Activated T-cell treated with anti-CD3 and anti-CD28 coated beads, Interleukin-2, amount 50 U/mL, for 4 hours (primary cell): ENCODE data around the gene ACTN1. TPM values are rescaled to one million over a fixed set of nuclear protein-coding genes. Genes with fewer than 3 reads are reported as not detected.
"Not testable (repeated sequence)": the region's sequence is repeated elsewhere in the genome, so short reads cannot be mapped to it uniquely, and the experiment has no call there.

Experiments used
- ATAC-seq, 2 donors: fragments of 200-7000 bp; cut with Tn5 transposase; one replicate each; pipeline ENCODE4 v1.10.0; 2021
- DNase-seq: peaks from one replicate; pipeline ENCODE4 v3.0.0-alpha.2; 2020
- H3K27me3 Mint-ChIP-seq: one replicate; pipeline ENCODE4 v1.8.0; 2021; ENCODE audit warnings: low read depth, mixed read lengths
- H3K36me3 Mint-ChIP-seq: one replicate; pipeline ENCODE4 v1.8.0; 2022; ENCODE audit warnings: mixed read lengths; ENCODE audit not compliant: insufficient read depth
- H3K4me1 Mint-ChIP-seq: one replicate; pipeline ENCODE4 v1.8.0; 2021; ENCODE audit warnings: low read depth, mixed read lengths
- H3K4me3 Mint-ChIP-seq: one replicate; pipeline ENCODE4 v1.8.0; 2021; ENCODE audit warnings: mild to moderate bottlenecking, moderate library complexity, mixed read lengths
- H3K9me3 Mint-ChIP-seq: one replicate; pipeline ENCODE4 v1.8.0; 2021; ENCODE audit warnings: mixed read lengths
- total RNA-seq, 3 donors: library from RNA; stranded (reverse); gene quantifications; one replicate each; pipeline ENCODE4 v1.2.1, GENCODE V29; 2021

ACTN1 gene
- total RNA-seq = 10 to 100 TPM; 47.0 to 77.1 (median 56.2) TPM

- Mint-ChIP-seq H3K4me3 (peak within 1 kb of the TSS; percentile 86), H3K36me3 (peaks cover 6% of the 10 kb centered on the region), H3K27me3 (peaks cover 2% of the 10 kb centered on the region), H3K4me1 (peaks cover 37% of the 10 kb centered on the region), H3K9me3 (no peaks in the 10 kb centered on the region)
- peak; percentile 75 to 77 for ATAC-seq
- peak; percentile 54 for DNase-seq
Measured at GRCh38 chr14:68979021-68979721, at the start of gene ACTN1. Gene ACTN1, minus strand, starts transcription at chr14:68979302. Its CDS starts 246 bp downstream, at chr14:68979056.

GRCh38 chr14:69027242-69027913, 48.3 kb upstream of the ACTN1 start:
- H3K4me1 Mint-ChIP-seq = no peaks in the 10 kb centered on the region
- DNase-seq = no peak

GRCh38 chr14:69023035-69023434, 43.9 kb upstream of the ACTN1 start:
- Mint-ChIP-seq H3K4me3 (no peak overlapping the region), H3K9me3 (no peaks in the 10 kb centered on the region), H3K4me1 (no peaks in the 10 kb centered on the region), H3K27me3 (peaks cover 4% of the 10 kb centered on the region), H3K36me3 (no peaks in the 10 kb centered on the region)
- DNase-seq (no peak), ATAC-seq (no peak)

More at GRCh38 chr14:69027242-69027913, 48.3 kb upstream of the ACTN1 start:
- Mint-ChIP-seq H3K4me3 (no peak overlapping the region), H3K27me3 (peaks cover 4% of the 10 kb centered on the region), H3K36me3 (no peaks in the 10 kb centered on the region), H3K9me3 (no peaks in the 10 kb centered on the region)
- no peak for ATAC-seq

GRCh38 chr14:69022093-69022492, 43.0 kb upstream of the ACTN1 start:
- DNase-seq, H3K27me3 Mint-ChIP-seq, ATAC-seq, H3K9me3 Mint-ChIP-seq, H3K36me3 Mint-ChIP-seq, H3K4me3 Mint-ChIP-seq, H3K4me1 Mint-ChIP-seq: not testable (repeated sequence)

GRCh38 chr14:69017706-69018105, 38.6 kb upstream of the ACTN1 start:
- no peak overlapping the region for H3K4me3 Mint-ChIP-seq
- no peaks in the 10 kb centered on the region for H3K9me3 Mint-ChIP-seq
- no peak for DNase-seq
- no peaks in the 10 kb centered on the region for H3K27me3 Mint-ChIP-seq
- H3K4me1 Mint-ChIP-seq = no peaks in the 10 kb centered on the region
- no peak for ATAC-seq
- no peaks in the 10 kb centered on the region for H3K36me3 Mint-ChIP-seq

- no peak for ATAC-seq
- no peak for DNase-seq
- H3K4me1 Mint-ChIP-seq = no peaks in the 10 kb centered on the region
- H3K9me3 Mint-ChIP-seq = no peaks in the 10 kb centered on the region
- no peak overlapping the region for H3K4me3 Mint-ChIP-seq
- no peaks in the 10 kb centered on the region for H3K27me3 Mint-ChIP-seq
- H3K36me3 Mint-ChIP-seq = no peaks in the 10 kb centered on the region
Measured at GRCh38 chr14:69014829-69015259, 35.7 kb upstream of the ACTN1 start.

GRCh38 chr14:69013943-69014782, 35.1 kb upstream of the ACTN1 start:
- no peaks in the 10 kb centered on the region for H3K27me3 Mint-ChIP-seq
- no peaks in the 10 kb centered on the region for H3K4me1 Mint-ChIP-seq
- no peaks in the 10 kb centered on the region for H3K9me3 Mint-ChIP-seq
- DNase-seq (no peak), ATAC-seq (no peak)
- H3K36me3 Mint-ChIP-seq = no peaks in the 10 kb centered on the region
- no peak overlapping the region for H3K4me3 Mint-ChIP-seq

- Mint-ChIP-seq H3K4me1 (no peaks in the 10 kb centered on the region), H3K36me3 (no peaks in the 10 kb centered on the region), H3K9me3 (no peaks in the 10 kb centered on the region), H3K27me3 (no peaks in the 10 kb centered on the region), H3K4me3 (no peak overlapping the region)
- ATAC-seq (no peak), DNase-seq (no peak)
Measured at GRCh38 chr14:69012256-69012953, 33.3 kb upstream of the ACTN1 start.

- H3K27me3 Mint-ChIP-seq = no peaks in the 10 kb centered on the region
- DNase-seq (no peak), ATAC-seq (peak in 1 of 2 donors; percentile 51)
- no peaks in the 10 kb centered on the region for H3K9me3 Mint-ChIP-seq
- H3K4me1 Mint-ChIP-seq = no peaks in the 10 kb centered on the region
- no peak overlapping the region for H3K4me3 Mint-ChIP-seq
- H3K36me3 Mint-ChIP-seq = no peaks in the 10 kb centered on the region
Measured at GRCh38 chr14:69010648-69011047, 31.5 kb upstream of the ACTN1 start.

GRCh38 chr14:69008421-69008884, 29.4 kb upstream of the ACTN1 start:
- no peak overlapping the region for H3K4me3 Mint-ChIP-seq
- no peaks in the 10 kb centered on the region for H3K36me3 Mint-ChIP-seq
- H3K4me1 Mint-ChIP-seq = no peaks in the 10 kb centered on the region
- no peak for DNase-seq
- ATAC-seq = no peak
- no peaks in the 10 kb centered on the region for H3K9me3 Mint-ChIP-seq
- H3K27me3 Mint-ChIP-seq = no peaks in the 10 kb centered on the region

- no peak for DNase-seq
- H3K27me3 Mint-ChIP-seq = no peaks in the 10 kb centered on the region
- H3K36me3 Mint-ChIP-seq = no peaks in the 10 kb centered on the region
- ATAC-seq = no peak
- H3K4me1 Mint-ChIP-seq = no peaks in the 10 kb centered on the region
- H3K4me3 Mint-ChIP-seq = no peak overlapping the region
- H3K9me3 Mint-ChIP-seq = no peaks in the 10 kb centered on the region
Measured at GRCh38 chr14:69006346-69006745, 27.2 kb upstream of the ACTN1 start.

GRCh38 chr14:69005432-69006148, 26.5 kb upstream of the ACTN1 start:
- Mint-ChIP-seq H3K9me3 (no peaks in the 10 kb centered on the region), H3K36me3 (no peaks in the 10 kb centered on the region)
- ATAC-seq = no peak

GRCh38 chr14:69004731-69005431, 25.8 kb upstream of the ACTN1 start:
- ATAC-seq = no peak
- Mint-ChIP-seq H3K4me3 (no peak overlapping the region), H3K36me3 (no peaks in the 10 kb centered on the region), H3K4me1 (no peaks in the 10 kb centered on the region), H3K9me3 (no peaks in the 10 kb centered on the region), H3K27me3 (no peaks in the 10 kb centered on the region)
- no peak for DNase-seq

More at GRCh38 chr14:69005432-69006148, 26.5 kb upstream of the ACTN1 start:
- Mint-ChIP-seq H3K27me3 (no peaks in the 10 kb centered on the region), H3K4me3 (no peak overlapping the region), H3K4me1 (no peaks in the 10 kb centered on the region)
- DNase-seq = no peak
